ENCODE measurements around the gene INHBE.

- TF ChIP-seq CTCF (IDR thresholded peaks at IDR 0.05; ENCODE audit: borderline replicate concordance, extremely low read depth, low read length, poor library complexity, severe bottlenecking) (no peak), EZH2 (IDR thresholded peaks at IDR 0.05; ENCODE audit: borderline replicate concordance, low read depth, low read length, severe bottlenecking) (no peak)
Observed at GRCh38 chr12:57429473-57430111, 25.5 kb upstream of the INHBE start.
